GM19193 (cell line): Measurements from ENCODE around the gene KCNG2.

Experiments
- POLR2A ChIP-seq: IDR thresholded peaks from 4 replicates; pipeline ENCODE4 v1.6.1; 2011; ENCODE audit not compliant: insufficient read depth, insufficient read length; ENCODE audit errors: extremely low read depth

KCNG2 gene

DNA sequence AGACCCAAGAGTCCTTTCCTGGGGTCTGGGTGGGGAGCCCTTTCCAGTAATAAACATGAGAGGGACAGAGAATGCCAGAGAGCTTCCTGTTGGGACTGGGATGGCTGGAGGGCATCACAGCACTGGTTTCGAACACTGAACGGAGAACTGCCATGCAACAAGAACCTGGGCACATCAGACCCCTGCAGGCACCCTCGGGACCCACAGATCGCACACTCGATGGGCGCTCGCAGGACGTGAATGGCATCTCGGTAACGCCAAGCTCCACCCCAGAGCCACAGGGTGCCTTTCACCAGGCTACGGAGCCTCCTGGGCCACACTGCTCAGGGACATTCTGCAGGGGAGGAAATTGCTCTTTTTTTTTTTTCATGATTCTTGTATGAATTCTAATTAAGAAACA is 128.6 kb downstream of the KCNG2 start:
- no peak for TF ChIP-seq POLR2A

DNA sequence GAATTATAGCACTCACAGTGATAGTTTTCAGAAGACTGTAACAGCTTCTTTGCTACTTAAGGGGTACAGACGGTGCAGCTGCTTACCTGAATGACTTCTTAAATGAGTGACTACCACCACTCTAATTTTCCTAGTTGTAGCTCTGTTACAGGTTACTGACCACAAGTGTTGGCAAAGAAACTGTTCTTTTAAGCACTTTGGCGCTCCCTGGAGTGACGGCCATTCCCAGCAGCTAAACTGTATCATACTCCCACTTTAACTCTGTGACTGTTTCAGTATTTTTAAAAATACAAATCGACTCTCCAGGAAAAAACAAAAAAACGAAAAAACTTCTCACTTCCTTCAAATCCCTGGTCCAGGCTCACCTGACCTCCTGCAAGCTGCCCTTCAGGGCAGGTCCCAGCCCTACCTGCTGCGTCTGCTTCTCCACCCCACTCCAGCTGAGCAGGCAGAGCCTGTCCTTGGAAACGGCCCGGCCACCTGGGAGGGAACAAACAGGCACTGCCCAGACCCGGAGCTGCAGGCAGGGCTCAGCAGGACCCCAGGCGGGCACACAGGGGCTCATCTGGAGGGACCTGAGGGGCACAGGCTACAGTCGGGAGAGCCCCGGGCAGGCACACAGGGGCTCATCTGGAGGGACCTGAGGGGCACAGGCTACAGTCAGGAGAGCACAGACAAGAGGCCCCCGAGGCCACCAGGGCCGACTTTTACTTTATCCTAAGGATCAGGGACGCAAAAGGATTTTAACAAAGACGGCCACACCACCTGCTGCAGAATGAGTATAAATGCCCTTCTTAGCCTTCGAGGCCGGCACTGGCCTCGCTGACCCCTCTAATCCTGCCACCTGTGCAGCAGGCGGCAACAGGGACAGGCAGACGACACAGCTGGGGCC is 129.2 kb downstream of the KCNG2 start:
- TF ChIP-seq POLR2A: no peak

GRCh38 chr18:79927607-79928562 is 130.1 kb downstream of the KCNG2 start:
- TF ChIP-seq POLR2A: no peak

GRCh38 chr18:79928563-79928960 is 130.8 kb downstream of the KCNG2 start:
- no peak for TF ChIP-seq POLR2A

GRCh38 chr18:79930020-79930642 is 132.4 kb downstream of the KCNG2 start:
- TF ChIP-seq POLR2A: no peak

GRCh38 chr18:79931475-79931874 is 133.7 kb downstream of the KCNG2 start:
- no peak for TF ChIP-seq POLR2A

- no peak for TF ChIP-seq POLR2A
Measured at GRCh38 chr18:79932907-79933306, 135.2 kb downstream of the KCNG2 start.

GRCh38 chr18:79933765-79934164 is 136.0 kb downstream of the KCNG2 start:
- TF ChIP-seq POLR2A: no peak

GRCh38 chr18:79934311-79935097 is 136.8 kb downstream of the KCNG2 start:
- TF ChIP-seq POLR2A: no peak

DNA sequence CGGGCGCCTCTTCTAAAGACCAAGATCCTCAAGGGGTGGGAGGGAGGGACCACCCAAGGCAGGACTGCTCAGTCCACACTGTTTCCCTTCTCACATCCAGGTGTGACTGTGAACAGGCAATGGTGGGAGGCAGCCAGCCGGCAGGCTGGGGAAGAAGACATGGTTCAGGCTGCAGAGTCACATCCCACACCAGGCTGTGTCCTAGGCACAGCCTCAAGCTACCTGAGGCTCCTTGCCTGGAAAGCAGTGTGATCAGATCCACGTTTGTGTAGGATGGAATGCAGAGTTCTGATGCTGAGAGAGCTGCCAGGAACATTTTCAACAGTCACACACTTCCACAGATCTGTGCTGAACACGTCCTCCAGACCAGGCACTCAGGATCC is 137.4 kb downstream of the KCNG2 start:
- TF ChIP-seq POLR2A: no peak

- no peak for TF ChIP-seq POLR2A
Measured at GRCh38 chr18:79935499-79935898, 137.8 kb downstream of the KCNG2 start.

DNA sequence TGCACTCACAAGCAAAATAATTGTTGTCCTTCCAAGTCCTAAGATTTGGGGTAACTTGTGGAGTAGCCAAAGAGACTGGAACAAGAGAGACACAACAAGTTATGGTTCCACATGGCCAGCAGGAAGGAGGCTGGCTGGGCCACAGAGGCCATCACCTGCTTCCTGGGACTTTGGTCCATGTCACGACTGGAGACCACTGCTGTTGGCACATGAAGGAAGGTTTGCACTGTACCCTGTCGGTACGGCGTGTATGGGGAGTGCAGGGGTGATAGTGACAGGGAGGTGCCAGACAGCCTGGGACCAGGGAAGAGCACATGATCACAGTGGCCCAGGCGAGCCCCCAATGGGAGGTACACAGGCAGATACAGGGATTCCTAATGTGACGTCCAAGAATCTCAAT is 138.2 kb downstream of the KCNG2 start:
- TF ChIP-seq POLR2A: no peak

GRCh38 chr18:79936641-79937040 is 138.9 kb downstream of the KCNG2 start:
- no peak for TF ChIP-seq POLR2A

DNA sequence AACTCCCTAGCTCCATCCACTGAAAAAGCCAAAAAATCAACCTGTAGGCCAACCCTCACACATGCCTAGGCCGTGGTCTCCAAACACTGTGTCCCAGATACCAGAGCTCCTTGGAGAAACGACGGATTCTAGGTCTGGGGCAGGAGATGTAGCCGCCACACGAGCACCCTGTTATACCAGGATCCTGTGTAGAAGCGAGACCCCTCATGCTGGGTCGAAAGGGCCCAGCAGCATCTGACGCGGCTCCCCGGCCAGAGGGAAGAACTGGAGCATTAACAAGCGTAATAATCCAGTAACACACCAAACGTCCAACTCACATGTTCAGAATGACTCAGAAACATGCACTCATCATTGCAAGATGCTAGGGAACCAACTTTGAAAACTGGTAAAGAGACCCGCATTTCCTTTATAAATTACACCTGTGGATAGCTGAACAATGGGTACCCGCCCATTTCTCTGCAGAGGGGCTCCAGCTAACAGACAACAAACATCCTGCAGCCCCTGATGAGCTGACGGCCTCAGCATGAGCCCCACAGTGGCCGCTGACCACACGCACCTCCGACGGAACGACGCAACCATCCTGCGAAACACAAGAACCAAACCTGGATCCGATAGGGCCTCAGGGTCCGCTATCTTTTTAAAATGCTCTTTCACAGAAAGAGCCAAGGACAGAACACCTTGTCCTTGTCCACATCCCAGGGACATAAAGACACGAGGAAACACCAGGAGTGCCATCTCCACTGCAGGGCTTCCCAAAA is 139.5 kb downstream of the KCNG2 start:
- no peak for TF ChIP-seq POLR2A

DNA sequence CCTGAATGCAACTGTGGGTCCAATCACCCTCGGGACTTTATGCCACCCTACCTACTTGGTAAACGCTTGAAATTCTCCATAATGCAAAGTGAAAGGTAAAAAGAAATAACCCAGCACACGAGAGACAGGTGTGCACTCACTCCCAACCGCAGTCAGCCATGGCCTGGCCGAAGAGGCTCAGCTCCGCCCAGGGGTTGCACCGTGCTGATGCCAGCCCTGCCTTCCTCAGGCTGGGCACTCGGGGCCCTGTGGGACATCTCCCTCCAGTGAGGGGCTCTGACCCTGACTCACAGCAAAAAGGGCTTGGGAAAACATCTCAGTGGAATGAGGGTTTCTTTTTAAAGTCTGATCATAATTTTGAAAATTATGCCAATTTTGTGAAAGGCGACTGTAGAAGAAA is 140.5 kb downstream of the KCNG2 start:
- TF ChIP-seq POLR2A: no peak

- no peak for TF ChIP-seq POLR2A
Measured at GRCh38 chr18:79939096-79939495, 141.4 kb downstream of the KCNG2 start.
